ENCODE data around the gene PLA2G2F.

PLA2G2F gene

GRCh38 chr1:20192364-20192763 is 53.2 kb downstream of the PLA2G2F start:
- no peak for DNase-seq

DNA sequence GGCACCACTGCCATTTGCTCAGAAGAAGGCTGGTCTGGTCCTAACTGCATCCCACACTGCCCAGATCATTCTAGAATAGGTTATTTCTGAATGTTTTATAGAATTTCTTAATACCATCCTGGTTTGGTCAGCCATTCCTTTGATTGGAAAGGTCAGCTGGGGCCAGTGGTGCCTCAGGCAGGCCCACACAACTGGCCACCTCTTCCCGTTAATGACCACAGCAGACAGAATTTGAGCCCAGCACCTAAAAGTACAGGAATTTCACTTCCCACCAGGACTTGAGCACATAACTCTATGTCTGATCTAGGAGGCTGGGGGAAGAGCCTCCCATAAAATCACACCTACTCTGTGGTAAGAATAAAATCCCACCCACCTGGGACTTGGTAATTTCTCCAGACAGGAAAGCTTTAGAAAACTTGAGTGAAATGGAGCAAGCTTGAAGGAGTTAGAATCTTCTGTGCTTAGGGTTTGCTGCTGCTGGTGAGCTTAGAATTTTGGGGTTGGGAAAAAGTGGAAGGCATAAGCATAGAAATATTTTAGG is 53.8 kb downstream of the PLA2G2F start:
- DNase-seq: no peak

DNA sequence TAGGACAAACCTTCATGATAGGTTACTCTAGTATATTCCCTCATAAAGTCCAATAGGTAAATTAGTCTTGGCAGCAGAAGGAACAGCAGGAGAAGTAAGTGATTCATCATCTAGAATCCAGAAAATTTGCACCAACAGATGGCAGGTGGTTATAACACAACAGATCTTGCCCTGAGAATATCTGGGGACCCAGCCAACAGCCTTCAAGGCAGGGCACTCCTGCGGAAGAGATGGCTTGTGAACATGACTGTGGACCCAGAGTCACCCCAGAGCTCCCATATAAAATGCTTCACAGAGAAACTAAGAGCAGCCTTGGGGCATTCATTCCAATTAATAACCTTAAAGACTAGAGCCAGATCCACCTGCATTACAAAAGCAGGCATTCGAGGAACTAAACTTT is 55.1 kb downstream of the PLA2G2F start:
- no peak for DNase-seq

DNA sequence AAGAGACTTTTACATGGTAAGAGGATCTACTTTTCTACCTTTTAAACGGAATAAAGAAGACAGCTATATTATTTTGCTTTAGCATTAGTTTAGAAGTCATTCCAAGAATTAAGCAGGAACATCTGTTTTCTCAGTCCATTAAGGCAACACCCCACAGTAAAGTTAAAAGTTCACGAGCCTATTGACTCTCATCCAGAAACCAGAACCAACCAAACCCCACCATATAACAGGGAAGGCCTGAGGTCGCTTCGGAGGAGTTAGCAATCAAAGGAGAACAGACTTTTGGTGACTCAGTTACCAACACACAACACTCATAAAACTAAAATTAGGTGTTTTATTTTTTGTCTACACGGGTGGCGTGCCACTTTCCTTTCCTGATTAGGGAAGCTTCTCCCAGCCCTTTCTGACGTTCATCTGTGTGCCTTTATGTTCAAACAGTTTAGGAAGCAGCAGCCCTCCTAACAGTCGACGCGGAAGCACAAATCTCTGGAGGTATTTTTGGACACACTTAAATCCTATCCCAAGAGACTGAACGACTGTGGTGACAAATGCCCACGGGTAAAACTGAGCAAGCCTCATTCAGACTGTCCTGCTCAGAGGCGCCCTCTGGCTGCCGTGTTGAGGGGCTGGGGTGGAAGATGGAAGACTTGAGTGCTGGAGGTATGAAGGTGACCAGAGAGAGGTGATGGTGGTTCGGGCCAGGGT is 55.8 kb downstream of the PLA2G2F start:
- DNase-seq: peak; percentile 71

GRCh38 chr1:20195462-20195780 is 56.3 kb downstream of the PLA2G2F start:
- DNase-seq: no peak

DNA sequence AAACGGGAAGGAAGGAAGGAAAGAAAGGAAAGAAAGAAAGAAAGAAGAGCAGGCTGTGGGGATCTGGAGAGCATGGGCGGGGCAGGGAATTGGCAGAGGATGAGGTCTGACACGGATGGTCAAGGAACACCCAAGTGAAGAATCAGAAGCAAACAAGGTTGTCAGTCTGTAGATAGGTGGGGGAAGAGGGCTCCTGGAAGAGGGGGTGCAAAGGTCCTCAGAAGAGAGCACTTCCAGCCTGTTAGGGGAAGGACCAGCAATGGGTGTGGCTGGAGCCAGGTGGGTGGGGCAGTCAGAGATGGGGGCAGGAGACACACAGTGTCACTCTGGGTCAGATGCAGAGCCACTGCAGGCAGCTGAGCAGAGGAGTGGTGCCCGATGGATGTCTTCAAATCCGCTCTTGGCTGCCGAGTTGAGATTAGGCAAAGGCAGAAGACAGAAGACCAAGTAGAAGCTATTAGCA is 58.2 kb downstream of the PLA2G2F start:
- no peak for DNase-seq

GRCh38 chr1:20198296-20198695 is 59.2 kb downstream of the PLA2G2F start:
- no peak for DNase-seq

GRCh38 chr1:20198918-20199317 is 59.8 kb downstream of the PLA2G2F start:
- DNase-seq: no peak

- no peak for DNase-seq
These were observed 60.3 kb downstream of the PLA2G2F start for GRCh38 chr1:20199403-20199802.

DNA sequence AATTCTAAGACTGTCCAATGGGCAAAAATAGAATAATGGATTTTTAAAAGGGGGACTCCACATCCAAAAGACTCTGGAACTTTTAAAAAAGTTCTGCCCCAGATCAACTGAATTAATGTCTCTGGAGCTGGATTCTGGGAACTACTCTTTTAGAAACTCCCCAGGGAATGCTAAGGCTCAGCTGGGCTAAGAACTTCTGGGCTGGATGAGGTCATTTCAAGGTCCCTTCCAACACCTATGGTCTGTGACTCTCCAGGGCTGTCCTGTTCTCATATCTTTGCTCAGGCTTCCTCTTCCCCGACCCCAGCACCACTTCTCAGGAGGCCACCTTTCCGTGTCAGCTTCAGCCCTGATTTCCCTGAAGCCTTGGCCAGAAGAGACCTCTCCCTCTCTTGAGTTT is 60.7 kb downstream of the PLA2G2F start:
- DNase-seq: no peak
